CD14-positive monocyte (primary cell): ENCODE data around the gene WDR19. TPM values are rescaled to one million over a fixed set of nuclear protein-coding genes. Genes with fewer than 3 reads are reported as not detected.
"Not testable (repeated sequence)": the region's sequence is repeated elsewhere in the genome, so short reads cannot be mapped to it uniquely, and the experiment has no call there.

Source experiments
- DNase-seq, 3 donors: peaks; one replicate each; pipeline ENCODE4 v3.0.0-alpha.2; 2011 to 2022
- H2AFZ ChIP-seq: 2 replicates; pipeline ENCODE4 v1.6.0; 2012; ENCODE audit warnings: mild to moderate bottlenecking, low read depth, low read length, inconsistent platforms; ENCODE audit not compliant: insufficient read depth, poor library complexity, severe bottlenecking
- H3K27ac ChIP-seq, 2 donors: 1 replicate in 1 of 2; 2 replicates in 1 of 2; pipeline ENCODE4 v1.5.1; 2012 to 2013; ENCODE audit warnings: low read length in 2 of 2, control low read depth in 1 of 2, inconsistent platforms in 1 of 2, low read depth in 1 of 2, mild to moderate bottlenecking in 1 of 2
- H3K27me3 ChIP-seq, 2 donors: one replicate each; pipeline versions ENCODE4 v1.6.0 to v1.6.1; 2011 to 2013; ENCODE audit warnings: low read length in 2 of 2; ENCODE audit not compliant: control insufficient read depth in 2 of 2, insufficient read depth in 2 of 2
- H3K36me3 ChIP-seq, 2 donors: replicated peaks in 1 of 2; 1 replicate in 1 of 2; 2 replicates in 1 of 2; pipeline versions ENCODE4 v1.5.1 to v1.6.1; 2012 to 2013; ENCODE audit warnings: low read length in 2 of 2, control low read depth in 1 of 2, inconsistent platforms in 1 of 2, mild to moderate bottlenecking in 1 of 2; ENCODE audit not compliant: insufficient read depth in 2 of 2, control insufficient read depth in 1 of 2
- H3K4me1 ChIP-seq, 2 donors: 1 replicate in 1 of 2; 2 replicates in 1 of 2; pipeline versions ENCODE4 v1.5.1 to v1.6.1; 2012 to 2013; ENCODE audit warnings: low read length in 2 of 2, control low read depth in 1 of 2, inconsistent platforms in 1 of 2, mild to moderate bottlenecking in 1 of 2, moderate library complexity in 1 of 2; ENCODE audit not compliant: insufficient read depth in 2 of 2, control insufficient read depth in 1 of 2
- H3K4me2 ChIP-seq: replicated peaks from 2 replicates; pipeline ENCODE3; 2012; ENCODE audit warnings: low read length, moderate library complexity, mild to moderate bottlenecking; ENCODE audit not compliant: poor library complexity, severe bottlenecking; ENCODE audit errors: extremely low read depth
- H3K4me3 ChIP-seq, 3 experiments: fragments of 200-600 bp in 1 of 3; sonication (generic) in 1 of 3; replicated peaks in 1 of 3; 1 replicate in 2 of 3; 2 replicates in 1 of 3; pipeline ENCODE4 v1.5.1; 2011 to 2013; ENCODE audit warnings: low read length in 3 of 3, mild to moderate bottlenecking in 3 of 3, control low read depth in 2 of 3, low read depth in 2 of 3, inconsistent platforms in 1 of 3, moderate library complexity in 1 of 3
- H3K79me2 ChIP-seq: 2 replicates; pipeline ENCODE4 v1.6.0; 2012; ENCODE audit warnings: mild to moderate bottlenecking, control low read depth, inconsistent platforms, low read length, moderate library complexity; ENCODE audit not compliant: insufficient read depth
- H3K9ac ChIP-seq: 2 replicates; pipeline ENCODE4 v1.6.0; 2017; ENCODE audit warnings: low read length, mild to moderate bottlenecking; ENCODE audit not compliant: insufficient read depth, poor library complexity, severe bottlenecking
- H3K9me3 ChIP-seq, 2 donors: replicated peaks in 1 of 2; 1 replicate in 1 of 2; 2 replicates in 1 of 2; pipeline versions ENCODE4 v1.5.1 to v1.6.1; 2012 to 2013; ENCODE audit warnings: low read length in 2 of 2, control low read depth in 1 of 2; ENCODE audit not compliant: control insufficient read depth in 1 of 2, insufficient read depth in 1 of 2
- H4K20me1 ChIP-seq: 2 replicates; pipeline ENCODE4 v1.6.0; 2012; ENCODE audit warnings: mild to moderate bottlenecking, low read length, control low read depth, moderate library complexity; ENCODE audit not compliant: insufficient read depth
- H3K27ac Mint-ChIP-seq, 7 donors: one replicate each; pipeline ENCODE4 v1.8.0; 2020; ENCODE audit warnings: mild to moderate bottlenecking in 7 of 7, mixed read lengths in 7 of 7, moderate library complexity in 6 of 7, inconsistent platforms in 2 of 7
- H3K27me3 Mint-ChIP-seq, 3 donors: one replicate each; pipeline ENCODE4 v1.8.0; 2021 to 2022; ENCODE audit warnings: low read depth in 3 of 3, mild to moderate bottlenecking in 3 of 3, mixed read lengths in 3 of 3, moderate library complexity in 3 of 3, inconsistent platforms in 1 of 3
- H3K36me3 Mint-ChIP-seq, 2 donors: one replicate each; pipeline ENCODE4 v1.8.0; 2020; ENCODE audit warnings: mixed read lengths in 2 of 2, inconsistent platforms in 1 of 2, mild to moderate bottlenecking in 1 of 2
- H3K4me1 Mint-ChIP-seq: one replicate; pipeline ENCODE4 v1.8.0; 2020; ENCODE audit warnings: mild to moderate bottlenecking, mixed read lengths
- H3K4me3 Mint-ChIP-seq, 2 donors: one replicate each; pipeline ENCODE4 v1.8.0; 2020; ENCODE audit warnings: mild to moderate bottlenecking in 2 of 2, mixed read lengths in 2 of 2, moderate library complexity in 1 of 2
- H3K9me3 Mint-ChIP-seq, 7 donors: one replicate each; pipeline ENCODE4 v1.8.0; 2020 to 2022; ENCODE audit warnings: mixed read lengths in 7 of 7, mild to moderate bottlenecking in 6 of 7, moderate library complexity in 6 of 7, inconsistent platforms in 2 of 7
- WGBS: methylation state at CpG from one replicate; pipeline ENCODE4 v1.1.5; 2013; ENCODE audit warnings: missing lambda C conversion rate; ENCODE audit not compliant: insufficient coverage; 5-methylcytosine and 5-hydroxymethylcytosine counted together
- intact Hi-C, 2 donors: fragments of 100-400 bp; cut with micrococcal nuclease; formaldehyde crosslinking; loops; one replicate each; pipeline versions ENCODE4 v1.15.0 to v1.15.1; 2023
- polyA plus RNA-seq, 3 donors: library from polyadenylated mRNA; depleted of rRNA in 1 of 3; unstranded in 2 of 3; stranded (reverse) in 1 of 3; fragments of 300-500 nt in 2 of 3; fragments of >200 nt in 1 of 3; fragmentation: Illumina TruSeq in 2 of 3; gene quantifications; 1 replicate in 2 of 3; 2 replicates in 1 of 3; pipeline ENCODE4 v1.2.3, GENCODE V29; 2012 to 2021
- TF ChIP-seq, protein P1 (sequence below): fragments of 200-600 bp; IDR thresholded peaks from one replicate; pipeline ENCODE4 v1.8.0; 2022; ENCODE audit warnings: antibody characterized with exemption, mild to moderate bottlenecking

Gene WDR19
- polyA plus RNA-seq, 3 donors = 1.7 to 11.4 (median 2.0) TPM

GRCh38 chr4:39134683-39135306 lies 47.5 kb upstream of the WDR19 start:
- no peak overlapping the region for H3K9ac ChIP-seq
- H3K27me3 ChIP-seq = no peaks in the 10 kb centered on the region
- H3K9me3 Mint-ChIP-seq = peaks cover 0 to 2% (median 0%) of the 10 kb centered on the region in 7 donors
- no peak overlapping the region for H3K27ac ChIP-seq
- H3K36me3 ChIP-seq = no peaks in the 10 kb centered on the region
- no peak overlapping the region for H3K27ac Mint-ChIP-seq
- H3K27me3 Mint-ChIP-seq = peaks cover 0 to 3% (median 2%) of the 10 kb centered on the region in 3 donors
- DNase-seq = no peak
- TF ChIP-seq, protein P1, sequence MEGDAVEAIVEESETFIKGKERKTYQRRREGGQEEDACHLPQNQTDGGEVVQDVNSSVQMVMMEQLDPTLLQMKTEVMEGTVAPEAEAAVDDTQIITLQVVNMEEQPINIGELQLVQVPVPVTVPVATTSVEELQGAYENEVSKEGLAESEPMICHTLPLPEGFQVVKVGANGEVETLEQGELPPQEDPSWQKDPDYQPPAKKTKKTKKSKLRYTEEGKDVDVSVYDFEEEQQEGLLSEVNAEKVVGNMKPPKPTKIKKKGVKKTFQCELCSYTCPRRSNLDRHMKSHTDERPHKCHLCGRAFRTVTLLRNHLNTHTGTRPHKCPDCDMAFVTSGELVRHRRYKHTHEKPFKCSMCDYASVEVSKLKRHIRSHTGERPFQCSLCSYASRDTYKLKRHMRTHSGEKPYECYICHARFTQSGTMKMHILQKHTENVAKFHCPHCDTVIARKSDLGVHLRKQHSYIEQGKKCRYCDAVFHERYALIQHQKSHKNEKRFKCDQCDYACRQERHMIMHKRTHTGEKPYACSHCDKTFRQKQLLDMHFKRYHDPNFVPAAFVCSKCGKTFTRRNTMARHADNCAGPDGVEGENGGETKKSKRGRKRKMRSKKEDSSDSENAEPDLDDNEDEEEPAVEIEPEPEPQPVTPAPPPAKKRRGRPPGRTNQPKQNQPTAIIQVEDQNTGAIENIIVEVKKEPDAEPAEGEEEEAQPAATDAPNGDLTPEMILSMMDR = no peak
- no peaks in the 10 kb centered on the region for H3K36me3 Mint-ChIP-seq
- peaks cover 3 to 5% of the 10 kb centered on the region in 2 donors for H3K4me1 ChIP-seq
- no peak overlapping the region for H3K4me3 Mint-ChIP-seq
- no peaks in the 10 kb centered on the region for H4K20me1 ChIP-seq
- 80% methylated on average over 1 of the region's 2 CpGs for WGBS
- intact Hi-C loops = loop anchor here (1.0 to 5.0 kb wide), 2 partner anchors 231 to 232 kb away; no protein-coding TSS in a partner anchor
- no peak overlapping the region for H3K4me2 ChIP-seq
- H3K4me1 Mint-ChIP-seq = peaks cover 8% of the 10 kb centered on the region
- no peaks in the 10 kb centered on the region for H3K79me2 ChIP-seq
- no peak overlapping the region for H2AFZ ChIP-seq
- no peak overlapping the region for H3K4me3 ChIP-seq
- no peaks in the 10 kb centered on the region for H3K9me3 ChIP-seq

- H3K4me1 ChIP-seq, H3K9me3 Mint-ChIP-seq, H3K36me3 Mint-ChIP-seq, H3K79me2 ChIP-seq, H3K27me3 Mint-ChIP-seq, H3K4me2 ChIP-seq, H3K9me3 ChIP-seq, H3K4me3 ChIP-seq, H3K9ac ChIP-seq, H3K4me3 Mint-ChIP-seq, H4K20me1 ChIP-seq, DNase-seq, H2AFZ ChIP-seq, H3K27me3 ChIP-seq, H3K27ac Mint-ChIP-seq, H3K27ac ChIP-seq, H3K36me3 ChIP-seq, H3K4me1 Mint-ChIP-seq: not testable (repeated sequence)
- WGBS = no CpG with 5 or more reads among the region's 3 CpGs
- intact Hi-C loops = loop anchor here in 1 of 2 donors (5.0 kb wide), 1 partner anchor 236 kb away; no protein-coding TSS in a partner anchor
Observed at GRCh38 chr4:39138227-39138626, 44.1 kb upstream of the WDR19 start.
